K562 (cell line): ENCODE results near the gene MANBA. TPM values are rescaled to one million over a fixed set of nuclear protein-coding genes. Genes with fewer than 3 reads are reported as not detected.

ENCODE experiments used
- ATAC-seq: fragments of 200-7000 bp; cut with Tn5 transposase; 3 replicates; pipeline ENCODE4 v1.9.1; 2020; ENCODE audit warnings: moderate library complexity
- BruUV-seq: library from RNA; stranded (reverse); fragments of 400-500 nt; replicated peaks from 2 replicates; lab custom pipeline; 2021; lab: Mats Ljungman, UMichigan
- CTCF ChIA-PET: fragments of 300-600 bp; formaldehyde crosslinking; extraction: SDS; loops from one replicate; lab custom pipeline; 2021; ENCODE audit warnings: low intra/inter-chr PET ratio; lab: Yijun Ruan, JAX
- POLR2A ChIA-PET: fragments of 300-600, 350-650 bp; sonication (Branson Sonifier 250); formaldehyde crosslinking; extraction: SDS; loops from one replicate; lab custom pipeline; 2021; ENCODE audit warnings: antibody characterized with exemption, inconsistent platforms; lab: Yijun Ruan, JAX
- DNase-seq, 4 experiments: peaks; one replicate each; pipeline versions ENCODE4 v3.0.0 to v3.0.0-alpha.2; 2011 to 2018; ENCODE audit warnings: low spot score in 3 of 4, mixed read lengths in 3 of 4; ENCODE audit errors: extremely low read depth in 1 of 4
- FAIRE-seq: peaks from 2 replicates; lab custom pipeline; 2011; peaks lifted over from hg19 to GRCh38; lab: Jason Lieb, UNC
- H2AFZ ChIP-seq: 2 replicates; pipeline ENCODE4 v1.6.0; 2011; ENCODE audit warnings: low read depth, low read length, control low read depth, inconsistent platforms
- H3K27ac ChIP-seq: fragments of 200-600 bp; 3 replicates; pipeline ENCODE4 v1.8.0; 2011; ENCODE audit warnings: low read depth, mild to moderate bottlenecking, control low read depth, inconsistent platforms, low read length, moderate library complexity, mixed read lengths; ENCODE audit errors: extremely low read depth
- H3K27me3 ChIP-seq, 2 experiments: fragments of 300-600 bp in 1 of 2; 2 replicates in 1 of 2; 3 replicates in 1 of 2; pipeline versions ENCODE4 v1.6.0 to v1.8.0; 2011; ENCODE audit warnings: inconsistent platforms in 2 of 2, low read length in 2 of 2, mild to moderate bottlenecking in 1 of 2, mixed read lengths in 1 of 2, moderate library complexity in 1 of 2; ENCODE audit not compliant: control insufficient read depth in 2 of 2, insufficient read depth in 2 of 2
- H3K36me3 ChIP-seq: fragments of 300-600 bp; 3 replicates; pipeline ENCODE4 v1.8.0; 2011; ENCODE audit warnings: mild to moderate bottlenecking, low read length, inconsistent platforms; ENCODE audit not compliant: control insufficient read depth, insufficient read depth
- H3K4me1 ChIP-seq, 2 experiments: fragments of 200-600 bp in 1 of 2; replicated peaks in 1 of 2; 2 replicates in 1 of 2; 3 replicates in 1 of 2; pipeline versions ENCODE4 v1.5.1 to v1.8.0; 2011; ENCODE audit warnings: inconsistent platforms in 2 of 2, low read length in 2 of 2, mild to moderate bottlenecking in 1 of 2, mixed read lengths in 1 of 2, moderate library complexity in 1 of 2; ENCODE audit not compliant: control insufficient read depth in 2 of 2, insufficient read depth in 2 of 2
- H3K4me2 ChIP-seq: 2 replicates; pipeline ENCODE4 v1.6.1; 2011; ENCODE audit warnings: low read length, control low read depth, inconsistent platforms, mixed read lengths; ENCODE audit not compliant: insufficient read depth
- H3K4me3 ChIP-seq: fragments of 200-600 bp; sonication (generic), shearing (Covaris generic); 2 replicates; pipeline ENCODE4 v1.5.1; 2016; ENCODE audit warnings: control low read depth, inconsistent platforms
- H3K79me2 ChIP-seq: fragments of 200-600 bp; 3 replicates; pipeline ENCODE4 v1.8.0; 2011; ENCODE audit warnings: low read length, inconsistent platforms; ENCODE audit not compliant: control insufficient read depth, insufficient read depth
- H3K9ac ChIP-seq, 2 experiments: 2 replicates each; pipeline versions ENCODE4 v1.6.0 to v1.6.1; 2011; ENCODE audit warnings: low read depth in 2 of 2, low read length in 2 of 2, control low read depth in 1 of 2, inconsistent platforms in 1 of 2, mild to moderate bottlenecking in 1 of 2, mixed read lengths in 1 of 2; ENCODE audit not compliant: insufficient read depth in 1 of 2
- H3K9me1 ChIP-seq: one replicate; pipeline ENCODE4 v1.6.0; 2011; ENCODE audit warnings: inconsistent platforms, mild to moderate bottlenecking, low read length, moderate library complexity; ENCODE audit not compliant: control insufficient read depth, insufficient read depth
- H3K9me3 ChIP-seq: replicated peaks from 2 replicates; pipeline ENCODE4 v1.5.1; 2011; ENCODE audit warnings: low read depth, low read length, inconsistent platforms; ENCODE audit not compliant: control insufficient read depth, insufficient read depth
- H4K20me1 ChIP-seq: replicated peaks from 2 replicates; pipeline ENCODE4 v1.6.1; 2011; ENCODE audit warnings: low read length, inconsistent platforms, mixed read lengths; ENCODE audit not compliant: control insufficient read depth, insufficient read depth
- ATF2 ChIP-seq: sonication (generic); formaldehyde crosslinking; IDR thresholded peaks from 2 replicates; pipeline ENCODE4 v1.8.1; 2022; ENCODE audit warnings: missing genetic modification reagents
- KLF10 ChIP-seq: fragments of 250-450 bp; sonication (Bioruptor Pico); IDR thresholded peaks from 2 replicates; pipeline ENCODE4 v1.6.1; 2021; ENCODE audit warnings: matching md5 sums
- RB1 ChIP-seq: fragments of 450-650 bp; IDR thresholded peaks from 2 replicates; pipeline ENCODE4 v1.6.1; 2017; ENCODE audit warnings: low read depth, mild to moderate bottlenecking
- YY1 ChIP-seq, 3 experiments: IDR thresholded peaks; 2 replicates each; pipeline ENCODE4 v1.6.1; 2011; ENCODE audit warnings: low read length in 2 of 3, mild to moderate bottlenecking in 2 of 3, moderate library complexity in 2 of 3, borderline replicate concordance in 1 of 3, control low read depth in 1 of 3, low read depth in 1 of 3; ENCODE audit not compliant: insufficient read depth in 3 of 3, insufficient replicate concordance in 2 of 3, control insufficient read depth in 1 of 3, insufficient read length in 1 of 3; ENCODE audit errors: extremely low read depth in 1 of 3
- ZBTB5 ChIP-seq: fragments of 450-650 bp; IDR thresholded peaks from 2 replicates; pipeline ENCODE4 v1.6.1; 2017; ENCODE audit warnings: antibody characterized with exemption
- ZNF232 ChIP-seq: sonication (generic); formaldehyde crosslinking; IDR thresholded peaks from 2 replicates; pipeline ENCODE4 v1.8.0; 2022; ENCODE audit warnings: mild to moderate bottlenecking, missing genetic modification reagents
- ZNF589 ChIP-seq: fragments of 200-800 bp; sonication (Bioruptor generic); IDR thresholded peaks from 2 replicates; pipeline ENCODE4 v1.6.1; 2016; ENCODE audit warnings: low read depth, missing genetic modification characterization, missing compliant biosample characterization
- ZNF717 ChIP-seq: fragments of 250-450 bp; sonication (Bioruptor Pico); IDR thresholded peaks from 2 replicates; pipeline ENCODE4 v1.5.0; 2021
- WGBS: fragments of 100-300 bp; shearing (Covaris generic); methylation state at CpG from one replicate; pipeline ENCODE4 v1.1.6; 2016; ENCODE audit warnings: low coverage, mixed read lengths; ENCODE audit not compliant: insufficient coverage; ENCODE audit errors: missing lambda C conversion rate; 5-methylcytosine and 5-hydroxymethylcytosine counted together
- in situ Hi-C: fragments of 300-500 bp; cut with MboI; formaldehyde crosslinking; loops from 4 replicates; pipeline ENCODE4 v1.15.0; 2018; ENCODE audit warnings: inconsistent platforms, mixed read lengths
- intact Hi-C: fragments of 100-400 bp; cut with micrococcal nuclease; formaldehyde crosslinking; loops from 2 replicates; pipeline ENCODE4 v1.14.2; 2022
- polyA plus RNA-seq, 8 experiments: library from polyadenylated mRNA; depleted of rRNA in 4 of 8; stranded (reverse) in 5 of 8; unstranded in 3 of 8; fragments of >200 nt; fragmentation: Nextera tagmentation in 2 of 8; fragmentation: Illumina TruSeq in 1 of 8; extraction: Ambion mirVana in 2 of 8; extraction: Trizol in 1 of 8; gene quantifications; 2 replicates each; pipeline versions ENCODE4 v1.2.1 to v1.2.3, GENCODE V29; 2011 to 2014; ENCODE audit warnings: inconsistent platforms in 1 of 8, missing spikeins in 1 of 8
- total RNA-seq, 7 experiments: library from RNA; depleted of rRNA in 6 of 7; stranded (reverse); fragments of >200 nt in 6 of 7; fragmentation: Illumina TruSeq in 2 of 7; extraction: Trizol in 2 of 7; gene quantifications; 2 replicates each; pipeline versions ENCODE4 v1.2.1 to v1.2.3, GENCODE V29; 2011 to 2021; ENCODE audit warnings: low replicate concordance in 1 of 7
- TF ChIP-seq, protein P1 (sequence below): sonication (generic); formaldehyde crosslinking; IDR thresholded peaks from 2 replicates; pipeline ENCODE4 v1.5.0; 2020; ENCODE audit warnings: missing genetic modification reagents

MANBA gene
- total and polyA plus RNA-seq, 9 of the 15 experiments (the other 6 are each of a cell fraction or from before 2014, with no cell fraction given), result 1.8 to 12.9 (median 7.7) TPM

DNA sequence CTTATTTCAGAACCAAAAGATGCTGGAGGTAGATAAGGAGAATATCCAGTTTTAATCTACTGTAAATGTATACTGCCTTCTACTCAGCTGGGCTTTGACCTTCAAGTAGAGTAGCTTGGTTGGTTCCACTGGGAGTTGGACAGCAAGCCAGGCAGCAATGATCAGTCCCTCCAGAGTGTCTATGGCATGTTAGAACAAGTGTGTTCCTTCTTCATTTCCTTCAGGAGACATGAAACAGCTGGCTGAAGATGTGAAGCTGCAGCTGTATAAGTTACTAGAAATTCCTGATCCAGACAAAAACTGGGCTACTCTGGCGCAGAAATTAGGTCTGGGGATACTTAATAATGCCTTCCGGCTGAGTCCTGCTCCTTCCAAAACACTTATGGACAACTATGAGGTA, 148.6 kb downstream of the MANBA start:
- no peak overlapping the region for H3K4me2 ChIP-seq
- no peaks in the 10 kb centered on the region for H3K9me1 ChIP-seq
- peaks cover 31% of the 10 kb centered on the region; the same call in 2 of the 3 replicates for H3K36me3 ChIP-seq
- DNase-seq, result no peak
- H4K20me1 ChIP-seq, result no peaks in the 10 kb centered on the region
- intact Hi-C loops, result loop anchor here (10.0 kb wide), 1 partner anchor 1267 kb away; the partner anchor contains the start of gene PPP3CA
- no peaks in the 10 kb centered on the region for H3K4me1 ChIP-seq
- no peak overlapping the region for H3K9ac ChIP-seq
- no peaks in the 10 kb centered on the region for H3K27me3 ChIP-seq
- H3K4me3 ChIP-seq, result no peak overlapping the region
- no peaks in the 10 kb centered on the region for H3K79me2 ChIP-seq
- POLR2A ChIA-PET, result interaction anchor here (1.5 kb wide), 1 partner anchor 8 kb away, joined by 3 read pairs; no protein-coding TSS in a partner anchor
- H2AFZ ChIP-seq, result no peak overlapping the region
- H3K9me3 ChIP-seq, result no peaks in the 10 kb centered on the region
- in situ Hi-C loops, result loop anchor here (25.0 kb wide), 1 partner anchor 1325 kb away; no protein-coding TSS in a partner anchor
- ATAC-seq, result no peak
- H3K27ac ChIP-seq, result no peak overlapping the region
- TF ChIP-seq ZNF589 (no peak), RB1 (no peak), ATF2 (CRISPR knock-in tag) (no peak), ZBTB5 (no peak), YY1 (IDR thresholded peaks at IDR 0.05; ENCODE audit: borderline replicate concordance in 1 of 3, control insufficient read depth in 1 of 3, extremely low read depth in 1 of 3, insufficient read depth in 3 of 3, insufficient read length in 1 of 3, insufficient replicate concordance in 2 of 3, low read depth in 1 of 3, low read length in 2 of 3) (no peak), ZNF717 (CRISPR knock-in tag) (no peak), ZNF232 (CRISPR knock-in tag) (no peak), KLF10 (CRISPR knock-in tag) (no peak)
- TF ChIP-seq, protein P1, sequence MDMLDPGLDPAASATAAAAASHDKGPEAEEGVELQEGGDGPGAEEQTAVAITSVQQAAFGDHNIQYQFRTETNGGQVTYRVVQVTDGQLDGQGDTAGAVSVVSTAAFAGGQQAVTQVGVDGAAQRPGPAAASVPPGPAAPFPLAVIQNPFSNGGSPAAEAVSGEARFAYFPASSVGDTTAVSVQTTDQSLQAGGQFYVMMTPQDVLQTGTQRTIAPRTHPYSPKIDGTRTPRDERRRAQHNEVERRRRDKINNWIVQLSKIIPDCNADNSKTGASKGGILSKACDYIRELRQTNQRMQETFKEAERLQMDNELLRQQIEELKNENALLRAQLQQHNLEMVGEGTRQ (CRISPR knock-in tag), result no peak
- TF ChIP-seq, all 486 proteins: peak for 0
- FAIRE-seq, result no peak
- CTCF ChIA-PET, result no interaction called here
- no TSS peak for BruUV-seq
- WGBS, result 92% methylated on average over 2 of the region's 2 CpGs
